Astrocyte of the hippocampus (primary cell): Measurements from ENCODE around the gene KAT2A.
"Not testable (repeated sequence)": the region's sequence is repeated elsewhere in the genome, so short reads cannot be mapped to it uniquely, and the experiment has no call there.

Experiments used
- DNase-seq: peaks from one replicate; pipeline ENCODE4 v3.0.0; 2011; ENCODE audit warnings: low read depth, low spot score

The KAT2A gene

GRCh38 chr17:42120770-42121769, at the start of gene KAT2A:
TSS of gene KAT2A (minus strand) at chr17:42121367. CDS start at chr17:42121304, 63 bp downstream.
- DNase-seq, result peak; percentile 92

DNA sequence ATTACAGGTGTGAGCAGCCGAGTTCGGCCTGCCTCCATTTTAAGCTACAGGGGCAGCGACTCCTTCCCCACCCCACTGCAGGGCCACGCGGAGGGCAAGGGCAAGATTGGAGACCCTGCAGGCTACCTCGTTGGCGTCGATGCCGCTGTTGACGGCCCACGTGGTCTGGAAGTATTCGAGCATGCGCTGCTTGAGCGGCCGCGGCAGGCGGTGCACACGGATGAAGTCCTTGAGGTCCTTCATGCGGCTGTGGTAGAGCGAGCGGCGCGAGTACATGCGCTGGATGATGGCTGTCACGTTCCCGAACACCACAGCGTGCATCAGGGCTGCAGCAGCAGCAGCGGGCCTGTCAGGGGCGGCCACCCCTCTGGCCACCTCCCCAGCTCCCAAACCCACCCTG, 48.2 kb upstream of the KAT2A start:
- no peak for DNase-seq

DNA sequence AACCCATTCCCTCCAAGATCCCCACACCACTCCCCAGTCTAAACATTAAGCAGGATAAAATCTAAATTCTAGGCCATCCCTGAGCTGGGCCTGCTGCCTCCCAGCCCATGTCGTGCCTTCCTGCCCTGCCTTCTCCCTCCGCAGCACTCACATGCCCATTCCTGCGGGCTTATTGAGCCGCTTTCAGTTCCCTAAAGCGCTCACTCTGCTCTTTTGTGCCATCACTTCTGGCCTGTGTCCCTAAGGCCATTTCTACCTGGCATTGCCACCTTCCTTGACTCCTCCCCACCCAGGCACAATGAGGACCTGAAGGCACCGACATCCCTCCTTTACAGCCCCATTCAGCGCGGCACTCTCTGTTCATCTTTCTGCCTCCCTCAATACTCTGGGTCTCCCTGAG, 46.6 kb upstream of the KAT2A start:
- no peak for DNase-seq

DNA sequence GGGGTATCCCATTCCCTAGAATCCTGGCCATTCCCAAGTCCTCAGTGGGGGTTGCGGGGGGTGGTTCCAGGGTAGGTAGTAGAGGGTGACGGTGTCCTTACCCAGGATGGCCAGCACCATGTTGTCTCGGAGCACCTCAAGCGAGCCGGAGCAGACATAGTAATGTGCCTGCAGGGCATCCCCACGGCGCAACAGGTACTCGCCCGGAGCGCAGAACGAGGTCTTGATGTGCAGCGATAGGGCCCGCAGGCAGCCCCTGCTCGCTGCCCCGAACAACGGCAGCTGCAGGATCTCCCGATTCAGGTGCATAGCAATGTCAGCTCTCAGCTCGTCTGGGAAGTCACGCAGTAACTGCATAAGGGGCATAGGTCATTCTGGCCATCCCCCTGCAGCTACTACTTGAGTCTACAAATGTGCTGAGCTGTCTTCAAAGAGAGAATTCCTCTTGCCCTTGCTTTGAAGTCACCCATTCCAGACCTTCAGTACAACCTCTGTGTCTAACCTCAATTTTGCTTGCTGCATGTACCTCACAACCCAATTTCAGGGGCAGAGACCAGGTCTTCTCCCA, 45.1 kb upstream of the KAT2A start:
- DNase-seq, result no peak

DNA sequence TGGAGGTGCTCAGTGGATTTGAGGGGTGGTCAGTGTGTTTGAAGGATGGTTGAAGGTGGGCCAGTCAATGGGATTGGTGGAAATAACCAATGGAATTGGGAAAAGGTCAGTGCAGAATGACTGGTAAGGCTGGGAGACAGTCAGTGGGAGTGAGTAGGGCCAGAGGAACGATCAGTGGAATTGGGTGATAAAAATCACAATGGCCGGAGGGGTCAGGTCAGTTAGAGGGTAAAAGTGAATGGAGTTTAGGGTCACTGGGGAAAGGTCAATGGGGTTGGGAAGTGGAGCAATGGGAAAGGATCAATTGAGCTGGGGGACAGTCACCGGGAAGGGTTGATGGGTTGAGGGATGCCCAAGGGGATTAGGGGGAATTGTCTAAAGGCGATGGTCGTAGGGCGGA, 44.6 kb upstream of the KAT2A start:
- DNase-seq, result no peak

DNA sequence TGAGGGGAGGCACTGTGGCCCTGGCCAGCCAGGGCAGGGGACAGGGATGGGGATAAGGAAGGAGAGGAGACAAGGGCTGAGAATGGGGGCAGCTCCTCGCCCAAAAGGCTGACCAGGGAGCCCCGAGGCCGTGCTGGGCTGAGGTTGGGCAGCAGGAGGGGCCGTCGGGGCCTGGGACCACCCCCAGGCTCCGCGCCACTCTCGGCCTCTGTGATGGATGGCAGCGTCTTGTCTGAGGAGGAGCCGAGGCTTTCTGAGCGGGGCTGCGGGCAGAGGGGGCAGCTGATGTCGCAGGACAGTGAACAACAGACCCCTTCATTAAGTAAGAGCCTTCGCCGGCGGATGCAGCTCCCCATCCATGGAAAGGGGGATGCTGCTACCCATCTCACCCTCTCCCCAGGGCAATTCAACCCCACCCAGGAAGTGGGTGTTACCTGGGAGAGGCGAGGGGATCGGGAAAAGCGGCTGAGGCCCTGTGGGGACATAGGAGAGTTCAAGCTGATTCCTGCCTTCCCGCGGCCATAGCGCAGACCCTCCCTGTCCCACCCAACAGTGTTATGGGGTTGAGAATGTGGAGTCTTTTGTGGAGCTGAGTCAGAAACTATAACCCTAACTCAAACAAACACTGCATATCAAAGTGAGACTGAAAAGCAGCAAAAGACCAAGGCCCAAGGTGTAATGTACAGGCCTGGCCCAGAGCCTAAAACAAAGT, 42.7 kb upstream of the KAT2A start:
- DNase-seq, result no peak

- DNase-seq, result no peak
Measured at GRCh38 chr17:42163113-42163512, 41.9 kb upstream of the KAT2A start.

GRCh38 chr17:42160531-42160910, 39.4 kb upstream of the KAT2A start:
- no peak for DNase-seq

GRCh38 chr17:42159796-42160530, 38.8 kb upstream of the KAT2A start:
- no peak for DNase-seq

DNA sequence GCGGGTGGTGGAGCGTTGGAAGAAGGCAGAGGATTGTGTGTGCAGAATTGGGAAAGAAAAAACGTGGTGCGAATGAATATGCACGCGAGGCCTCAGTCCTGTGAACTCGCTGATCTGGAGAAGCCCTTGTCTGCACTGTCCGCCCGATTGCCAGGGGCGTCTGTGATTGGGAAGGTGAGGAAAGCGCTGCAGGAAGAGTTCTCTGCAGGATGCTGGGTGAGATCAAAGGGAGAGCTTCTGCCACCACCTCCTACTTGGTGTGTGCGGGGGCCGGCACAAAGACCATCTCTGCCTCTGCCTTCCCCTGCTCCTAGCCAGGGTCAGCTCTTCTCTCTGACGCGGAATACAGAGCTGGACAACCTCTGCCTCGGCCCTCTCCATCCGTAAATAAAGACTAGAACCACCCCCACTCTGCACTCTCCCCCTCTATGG, 34.5 kb upstream of the KAT2A start:
- DNase-seq, result no peak

DNA sequence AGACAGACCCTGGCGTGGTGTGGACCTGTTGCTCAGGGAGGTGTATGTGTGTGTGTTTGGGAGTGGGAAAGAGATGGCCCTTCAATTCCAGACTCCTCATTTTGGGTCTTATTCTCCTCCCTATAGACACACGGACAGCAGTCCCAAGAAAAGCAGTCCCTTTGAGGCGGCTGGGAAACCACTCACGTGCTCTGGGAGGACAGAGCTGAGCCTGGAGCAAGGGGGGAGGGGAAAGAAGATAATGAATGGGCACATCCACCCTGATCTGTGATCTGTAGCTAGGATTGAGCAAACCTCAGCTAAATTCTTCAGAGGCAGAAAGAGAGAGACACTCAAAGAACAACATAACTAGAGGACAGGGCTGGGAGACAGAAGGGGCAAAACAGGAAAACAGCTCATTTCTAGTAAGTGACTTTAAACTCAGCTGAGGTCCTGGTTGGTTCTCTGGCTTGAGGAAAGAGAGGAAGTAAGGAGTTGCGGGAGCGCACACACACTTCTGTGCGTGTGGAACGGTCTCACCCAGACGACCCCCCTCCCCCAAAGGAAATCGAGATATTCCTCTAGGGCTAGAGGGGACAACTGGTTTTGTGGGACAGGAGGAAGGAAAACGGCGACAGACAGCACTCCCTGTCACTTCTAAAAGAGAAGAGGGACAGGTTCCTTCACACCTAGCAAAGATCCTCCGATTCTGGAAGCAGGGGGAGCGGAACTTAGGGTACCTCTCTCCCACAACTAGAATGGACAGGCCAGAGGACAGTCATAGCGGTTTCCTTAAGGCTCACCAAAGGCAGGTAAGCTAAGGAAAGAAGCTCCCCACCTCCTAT, 33.0 kb upstream of the KAT2A start:
- peak; percentile 37 for DNase-seq

GRCh38 chr17:42146911-42147607, 25.9 kb upstream of the KAT2A start:
- DNase-seq, result no peak

- not testable (repeated sequence) for DNase-seq
Measured at GRCh38 chr17:42143138-42143537, 22.0 kb upstream of the KAT2A start.

- DNase-seq, result peak; percentile 75
Measured at GRCh38 chr17:42142371-42142896, 21.3 kb upstream of the KAT2A start.

GRCh38 chr17:42141382-42141781, 20.2 kb upstream of the KAT2A start:
- no peak for DNase-seq

GRCh38 chr17:42140690-42141089, 19.5 kb upstream of the KAT2A start:
- not testable (repeated sequence) for DNase-seq

GRCh38 chr17:42138749-42139492, 17.8 kb upstream of the KAT2A start:
- no peak for DNase-seq

GRCh38 chr17:42136654-42137051, 15.5 kb upstream of the KAT2A start:
- DNase-seq, result no peak
